ENCODE measurements around the gene CLMN. TPM values are rescaled to one million over a fixed set of nuclear protein-coding genes. Genes with fewer than 3 reads are reported as not detected.

CLMN gene
- total and polyA plus RNA-seq, 9 of the 15 experiments (the other 6 are each of a cell fraction or from before 2014, with no cell fraction given): 0.01 to 0.18 (median 0.07) TPM; not detected in 4

- TF ChIP-seq ETV1 (tag; conservative IDR thresholded peaks at IDR 0.05; ENCODE audit: low read depth) (no peak), RHOXF2B (CRISPR knock-in tag; conservative IDR thresholded peaks at IDR 0.05) (no peak), ZNF449 (CRISPR knock-in tag; IDR thresholded peaks at IDR 0.05) (no peak), RAD21 (CRISPR knock-in tag; conservative IDR thresholded peaks at IDR 0.05 in 1 of 2, IDR thresholded peaks at IDR 0.05 in 1 of 2) (no peak), ZNF445 (CRISPR knock-in tag; IDR thresholded peaks at IDR 0.05; ENCODE audit: low read depth) (no peak), KDM1A (IDR thresholded peaks at IDR 0.05) (no peak), ZNF12 (CRISPR knock-in tag; IDR thresholded peaks at IDR 0.05) (no peak), ARHGAP35 (IDR thresholded peaks at IDR 0.05; ENCODE audit: partially characterized antibody) (no peak), BRD4 (IDR thresholded peaks at IDR 0.05) (no peak), TGIF2 (CRISPR knock-in tag; IDR thresholded peaks at IDR 0.05) (no peak)
These were observed 4.2 kb upstream of the CLMN start (continued) for GRCh38 chr14:95323917-95324316.

- FAIRE-seq: no peak
- no peak overlapping the region for H3K9ac ChIP-seq (ENCODE audit: insufficient read depth in 1 of 2, low read depth in 2 of 2, low read length in 2 of 2)
- no peak overlapping the region for H3K4me2 ChIP-seq (ENCODE audit: insufficient read depth, low read length)
- H4K20me1 ChIP-seq (replicated peaks; ENCODE audit: control insufficient read depth, insufficient read depth, low read length): no peaks in the 10 kb centered on the region
- H3K4me1 ChIP-seq (replicated peaks in 1 of 2; ENCODE audit: control insufficient read depth in 2 of 2, insufficient read depth in 2 of 2, low read length in 2 of 2): peaks cover 0 to 12% of the 10 kb centered on the region in 2 experiments; a peak in 2 of 5 replicates
- ATAC-seq: no peak
- no peaks in the 10 kb centered on the region for H3K79me2 ChIP-seq (ENCODE audit: control insufficient read depth, insufficient read depth, low read length)
- H3K9me3 ChIP-seq (replicated peaks; ENCODE audit: control insufficient read depth, insufficient read depth, low read depth, low read length): no peaks in the 10 kb centered on the region
- no peak overlapping the region for H2AFZ ChIP-seq (ENCODE audit: low read depth, low read length)
- no TSS peak for BruUV-seq (replicated peaks)
- H3K36me3 ChIP-seq (ENCODE audit: control insufficient read depth, insufficient read depth, low read length): no peaks in the 10 kb centered on the region
- no peak overlapping the region for H3K27ac ChIP-seq (ENCODE audit: extremely low read depth, low read depth, low read length)
- 0% methylated on average over 6 of the region's 6 CpGs for WGBS (ENCODE audit: insufficient coverage, low coverage, missing lambda C conversion rate)
- no peak for TF ChIP-seq ZFP1 (CRISPR knock-in tag; IDR thresholded peaks at IDR 0.05)
- H3K4me3 ChIP-seq: no peak overlapping the region
- ChIA-PET CTCF (ENCODE audit: low intra/inter-chr PET ratio) (no interaction called here), POLR2A (no interaction called here)
- peaks cover 0 to 13% of the 10 kb centered on the region in 2 experiments; a peak in 2 of 5 replicates for H3K27me3 ChIP-seq (ENCODE audit: control insufficient read depth in 2 of 2, insufficient read depth in 2 of 2, low read length in 2 of 2)
- in situ Hi-C loops (cut with MboI): no loop called here
- no peak for DNase-seq (ENCODE audit: extremely low read depth in 1 of 4, low spot score in 3 of 4)
- intact Hi-C loops (cut with micrococcal nuclease): no loop called here
- H3K9me1 ChIP-seq (ENCODE audit: control insufficient read depth, insufficient read depth, low read length): no peaks in the 10 kb centered on the region
These were observed 3.7 kb upstream of the CLMN start for GRCh38 chr14:95323361-95323760.

All from K562 (cell line).